ENCODE results near the gene CABLES1.

The CABLES1 gene

GRCh38 chr18:23115683-23116096 is 19.6 kb upstream of the CABLES1 start:
- Histone ChIP-seq H3K79me1 (replicated peaks; ENCODE audit: low read length, poor library complexity, severe bottlenecking) (no peaks in the 10 kb centered on the region), H2BK120ac (ENCODE audit: low read depth, low read length) (no peak overlapping the region), H3K14ac (ENCODE audit: low read length in 2 of 2) (no peak overlapping the region), H3K4me1 (ENCODE audit: control insufficient read depth, insufficient read depth, low read depth, low read length) (peaks cover 10% of the 10 kb centered on the region), H3K27me3 (ENCODE audit: control insufficient read depth in 1 of 2, insufficient read depth in 1 of 2, low read length in 2 of 2) (no peaks in the 10 kb centered on the region), H3K18ac (ENCODE audit: low read depth in 1 of 2, low read length in 2 of 2) (no peak overlapping the region), H3K4ac (ENCODE audit: low read depth in 1 of 2, low read length in 2 of 2) (no peak overlapping the region), H3K9ac (ENCODE audit: low read length) (peak overlapping the region; percentile 71), H2AFZ (ENCODE audit: low read depth, low read length) (no peak overlapping the region), H4K91ac (ENCODE audit: low read length) (no peak overlapping the region), H2BK12ac (ENCODE audit: low read length in 2 of 2) (no peak overlapping the region), H3K9me3 (ENCODE audit: control insufficient read depth, low read length) (no peaks in the 10 kb centered on the region), H4K8ac (ENCODE audit: low read length) (no peak overlapping the region), H3K4me2 (ENCODE audit: low read length, poor library complexity, severe bottlenecking) (no peak overlapping the region), H2AK5ac (ENCODE audit: low read length, severe bottlenecking) (no peak overlapping the region), H3K27ac (ENCODE audit: low read length, poor library complexity, severe bottlenecking) (peak overlapping the region; percentile 85), H3K36me3 (ENCODE audit: control insufficient read depth in 1 of 2, insufficient read depth in 2 of 2, low read depth in 1 of 2, low read length in 2 of 2) (no peaks in the 10 kb centered on the region), H3K23ac (ENCODE audit: low read length in 2 of 2) (no peak overlapping the region), H2BK5ac (ENCODE audit: low read depth, low read length, poor library complexity, severe bottlenecking) (no peak overlapping the region), H2BK15ac (ENCODE audit: low read depth, poor library complexity, severe bottlenecking) (no peak overlapping the region), H3K4me3 (ENCODE audit: insufficient read depth in 1 of 2, low read depth in 1 of 2, low read length in 2 of 2) (no peak overlapping the region)
- 0% methylated on average over 2 of the region's 5 CpGs for WGBS
- DNase-seq, result peak; percentile 100

- Histone ChIP-seq H3K36me3 (ENCODE audit: control insufficient read depth in 1 of 2, insufficient read depth in 2 of 2, low read depth in 1 of 2, low read length in 2 of 2) (no peaks in the 10 kb centered on the region), H3K79me1 (replicated peaks; ENCODE audit: low read length, poor library complexity, severe bottlenecking) (no peaks in the 10 kb centered on the region), H3K18ac (ENCODE audit: low read depth in 1 of 2, low read length in 2 of 2) (no peak overlapping the region), H3K4ac (ENCODE audit: low read depth in 1 of 2, low read length in 2 of 2) (no peak overlapping the region), H2AK5ac (ENCODE audit: low read length, severe bottlenecking) (no peak overlapping the region), H3K4me2 (ENCODE audit: low read length, poor library complexity, severe bottlenecking) (no peak overlapping the region), H3K27me3 (ENCODE audit: control insufficient read depth in 1 of 2, insufficient read depth in 1 of 2, low read length in 2 of 2) (no peaks in the 10 kb centered on the region), H3K4me1 (ENCODE audit: control insufficient read depth, insufficient read depth, low read depth, low read length) (peaks cover 2% of the 10 kb centered on the region), H4K8ac (ENCODE audit: low read length) (no peak overlapping the region), H2BK5ac (ENCODE audit: low read depth, low read length, poor library complexity, severe bottlenecking) (no peak overlapping the region), H2BK12ac (ENCODE audit: low read length in 2 of 2) (peak overlapping the region in 1 of 2 experiments; percentile 29), H3K9me3 (ENCODE audit: control insufficient read depth, low read length) (no peaks in the 10 kb centered on the region), H4K91ac (ENCODE audit: low read length) (no peak overlapping the region), H3K4me3 (ENCODE audit: insufficient read depth in 1 of 2, low read depth in 1 of 2, low read length in 2 of 2) (no peak overlapping the region), H3K14ac (ENCODE audit: low read length in 2 of 2) (no peak overlapping the region), H3K9ac (ENCODE audit: low read length) (no peak overlapping the region), H3K27ac (ENCODE audit: low read length, poor library complexity, severe bottlenecking) (no peak overlapping the region), H2BK15ac (ENCODE audit: low read depth, poor library complexity, severe bottlenecking) (no peak overlapping the region), H3K23ac (ENCODE audit: low read length in 2 of 2) (no peak overlapping the region), H2AFZ (ENCODE audit: low read depth, low read length) (no peak overlapping the region), H2BK120ac (ENCODE audit: low read depth, low read length) (no peak overlapping the region)
- DNase-seq, result no peak
- WGBS, result 95% methylated on average over 8 of the region's 8 CpGs
These were observed 14.2 kb upstream of the CABLES1 start for GRCh38 chr18:23121133-23121532.

DNA sequence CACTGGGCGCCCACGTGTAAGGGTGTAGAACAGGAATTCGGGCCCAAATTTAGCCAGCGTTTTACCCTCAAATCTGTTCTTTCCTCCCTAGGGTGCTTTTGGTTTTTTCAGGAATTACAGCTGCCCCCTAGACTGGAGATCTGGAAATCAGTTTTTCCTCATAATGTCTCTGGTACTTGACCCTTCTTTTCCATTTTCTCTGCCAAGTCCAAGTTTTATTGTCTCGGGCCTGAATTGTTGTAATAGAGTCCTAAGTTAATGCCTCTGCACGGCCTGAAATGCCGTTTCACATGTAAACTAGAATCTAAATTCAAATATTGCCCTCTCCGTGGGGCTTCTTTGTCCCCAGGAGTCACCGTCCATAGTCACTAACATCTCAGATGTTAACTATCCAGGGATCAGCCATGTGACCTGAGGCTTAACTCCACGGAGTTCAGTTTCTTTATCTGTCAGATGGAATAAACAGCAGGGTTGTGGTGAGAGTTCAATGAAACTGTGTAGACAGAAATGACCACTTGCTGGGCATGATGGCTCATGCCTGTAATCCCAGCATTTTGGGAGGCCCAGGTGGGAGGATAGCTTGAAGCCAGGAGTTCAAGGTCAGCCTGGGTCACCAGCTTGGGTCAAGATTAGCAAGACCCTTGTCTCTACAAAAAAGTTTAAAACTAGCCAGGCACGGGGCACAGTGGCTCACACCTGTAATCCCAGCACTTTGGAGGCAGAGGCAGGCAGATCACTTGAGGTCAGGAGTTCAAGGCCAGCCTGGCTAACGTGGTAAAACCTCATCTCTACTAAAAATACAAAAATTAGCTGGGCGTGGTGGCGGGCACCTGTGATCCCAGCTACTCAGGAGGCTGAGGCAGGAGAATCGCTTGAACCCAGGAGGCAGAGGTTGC is 12.7 kb upstream of the CABLES1 start:
- Histone ChIP-seq H2BK120ac (ENCODE audit: low read depth, low read length) (no peak overlapping the region), H3K9ac (ENCODE audit: low read length) (peak overlapping the region; percentile 49), H3K79me1 (replicated peaks; ENCODE audit: low read length, poor library complexity, severe bottlenecking) (no peaks in the 10 kb centered on the region), H3K36me3 (ENCODE audit: control insufficient read depth in 1 of 2, insufficient read depth in 2 of 2, low read depth in 1 of 2, low read length in 2 of 2) (no peaks in the 10 kb centered on the region), H3K4me3 (ENCODE audit: insufficient read depth in 1 of 2, low read depth in 1 of 2, low read length in 2 of 2) (no peak overlapping the region), H2AK5ac (ENCODE audit: low read length, severe bottlenecking) (no peak overlapping the region), H4K8ac (ENCODE audit: low read length) (no peak overlapping the region), H3K4ac (ENCODE audit: low read depth in 1 of 2, low read length in 2 of 2) (no peak overlapping the region), H3K27ac (ENCODE audit: low read length, poor library complexity, severe bottlenecking) (no peak overlapping the region), H4K91ac (ENCODE audit: low read length) (no peak overlapping the region), H3K27me3 (ENCODE audit: control insufficient read depth in 1 of 2, insufficient read depth in 1 of 2, low read length in 2 of 2) (no peaks in the 10 kb centered on the region), H2BK12ac (ENCODE audit: low read length in 2 of 2) (no peak overlapping the region), H3K4me1 (ENCODE audit: control insufficient read depth, insufficient read depth, low read depth, low read length) (peaks cover 3% of the 10 kb centered on the region), H3K4me2 (ENCODE audit: low read length, poor library complexity, severe bottlenecking) (no peak overlapping the region), H3K14ac (ENCODE audit: low read length in 2 of 2) (peak overlapping the region in 1 of 2 experiments; percentile 57), H3K18ac (ENCODE audit: low read depth in 1 of 2, low read length in 2 of 2) (peak overlapping the region in 1 of 2 experiments; percentile 33), H2BK15ac (ENCODE audit: low read depth, poor library complexity, severe bottlenecking) (no peak overlapping the region), H2BK5ac (ENCODE audit: low read depth, low read length, poor library complexity, severe bottlenecking) (no peak overlapping the region), H2AFZ (ENCODE audit: low read depth, low read length) (no peak overlapping the region), H3K23ac (ENCODE audit: low read length in 2 of 2) (no peak overlapping the region), H3K9me3 (ENCODE audit: control insufficient read depth, low read length) (no peaks in the 10 kb centered on the region)
- 83% methylated on average over 15 of the region's 15 CpGs for WGBS
- DNase-seq, result peak; percentile 50

- peak overlapping the region; percentile 18 for H4K91ac ChIP-seq (ENCODE audit: low read length)
- no peak overlapping the region for H3K4ac ChIP-seq (ENCODE audit: low read depth in 1 of 2, low read length in 2 of 2)
- H3K79me1 ChIP-seq (replicated peaks; ENCODE audit: low read length, poor library complexity, severe bottlenecking), result no peaks in the 10 kb centered on the region
- H3K4me1 ChIP-seq (ENCODE audit: control insufficient read depth, insufficient read depth, low read depth, low read length), result peaks cover 3% of the 10 kb centered on the region
- H2BK5ac ChIP-seq (ENCODE audit: low read depth, low read length, poor library complexity, severe bottlenecking), result no peak overlapping the region
- no peak overlapping the region for H3K14ac ChIP-seq (ENCODE audit: low read length in 2 of 2)
- H2BK120ac ChIP-seq (ENCODE audit: low read depth, low read length), result no peak overlapping the region
- DNase-seq, result no peak
- peak overlapping the region in 1 of 2 experiments; percentile 63 for H2BK12ac ChIP-seq (ENCODE audit: low read length in 2 of 2)
- H3K4me2 ChIP-seq (ENCODE audit: low read length, poor library complexity, severe bottlenecking), result no peak overlapping the region
- peak overlapping the region; percentile 12 for H3K9ac ChIP-seq (ENCODE audit: low read length)
- H3K27ac ChIP-seq (ENCODE audit: low read length, poor library complexity, severe bottlenecking), result no peak overlapping the region
- H3K23ac ChIP-seq (ENCODE audit: low read length in 2 of 2), result no peak overlapping the region
- no peaks in the 10 kb centered on the region for H3K36me3 ChIP-seq (ENCODE audit: control insufficient read depth in 1 of 2, insufficient read depth in 2 of 2, low read depth in 1 of 2, low read length in 2 of 2)
- peak overlapping the region; percentile 69 for H4K8ac ChIP-seq (ENCODE audit: low read length)
- no peak overlapping the region for H2AK5ac ChIP-seq (ENCODE audit: low read length, severe bottlenecking)
- no peak overlapping the region for H3K4me3 ChIP-seq (ENCODE audit: insufficient read depth in 1 of 2, low read depth in 1 of 2, low read length in 2 of 2)
- H3K27me3 ChIP-seq (ENCODE audit: control insufficient read depth in 1 of 2, insufficient read depth in 1 of 2, low read length in 2 of 2), result no peaks in the 10 kb centered on the region
- no peak overlapping the region for H2AFZ ChIP-seq (ENCODE audit: low read depth, low read length)
- no peaks in the 10 kb centered on the region for H3K9me3 ChIP-seq (ENCODE audit: control insufficient read depth, low read length)
- 89% methylated on average over 9 of the region's 11 CpGs for WGBS
- H3K18ac ChIP-seq (ENCODE audit: low read depth in 1 of 2, low read length in 2 of 2), result peak overlapping the region; percentile 22 to 54
- no peak overlapping the region for H2BK15ac ChIP-seq (ENCODE audit: low read depth, poor library complexity, severe bottlenecking)
These were observed 8.8 kb upstream of the CABLES1 start for GRCh38 chr18:23126376-23127056.

Measured in mesenchymal stem cell (in vitro differentiated cells and primary cell).